ENCODE results near the gene EGR4.

Gene EGR4

GRCh38 chr2:73293534-73294171, at the start of gene EGR4:
EGR4 (minus strand) TSS chr2:73293548; CDS start chr2:73293317, 231 bp downstream.
- peak; percentile 78 for DNase-seq

GRCh38 chr2:73341039-73341438, 47.7 kb upstream of the EGR4 start:
- DNase-seq, result no peak

GRCh38 chr2:73339201-73339600, 45.9 kb upstream of the EGR4 start:
- DNase-seq, result no peak

- peak; percentile 49 for DNase-seq
Measured at GRCh38 chr2:73337828-73338227, 44.5 kb upstream of the EGR4 start.

GRCh38 chr2:73334620-73335019, 41.3 kb upstream of the EGR4 start:
- DNase-seq, result no peak

- no peak for DNase-seq
Measured at GRCh38 chr2:73334045-73334444, 40.7 kb upstream of the EGR4 start.

GRCh38 chr2:73333564-73333963, 40.2 kb upstream of the EGR4 start:
- DNase-seq, result no peak

- DNase-seq, result no peak
Measured at GRCh38 chr2:73324126-73324725, 30.9 kb upstream of the EGR4 start.

- no peak for DNase-seq
Measured at GRCh38 chr2:73323551-73323950, 30.2 kb upstream of the EGR4 start.

- no peak for DNase-seq
Measured at GRCh38 chr2:73314441-73314840, 21.1 kb upstream of the EGR4 start.

- no peak for DNase-seq
Measured at GRCh38 chr2:73307720-73308119, 14.4 kb upstream of the EGR4 start.

- DNase-seq, result no peak
Measured at GRCh38 chr2:73301636-73302035, 8.3 kb upstream of the EGR4 start.

- no peak for DNase-seq
Measured at GRCh38 chr2:73300926-73301325, 7.6 kb upstream of the EGR4 start.

GRCh38 chr2:73297586-73297985, 4.2 kb upstream of the EGR4 start:
- no peak for DNase-seq

- no peak for DNase-seq
Measured at GRCh38 chr2:73297151-73297559, 3.8 kb upstream of the EGR4 start.

- no peak for DNase-seq
Measured at GRCh38 chr2:73295751-73296400, 2.5 kb upstream of the EGR4 start.

GRCh38 chr2:73294239-73294638, 891 bp upstream of the EGR4 start:
- no peak for DNase-seq

- no peak for DNase-seq
Measured at GRCh38 chr2:73292906-73293533, 328 bp downstream of the EGR4 start.

- DNase-seq, result no peak
Measured at GRCh38 chr2:73292316-73292905, 937 bp downstream of the EGR4 start.

- no peak for DNase-seq
Measured at GRCh38 chr2:73291461-73292315, 1.7 kb downstream of the EGR4 start.

GRCh38 chr2:73291093-73291460, 2.3 kb downstream of the EGR4 start:
- peak; percentile 64 for DNase-seq

GRCh38 chr2:73290049-73290839, 3.1 kb downstream of the EGR4 start:
- peak; percentile 52 for DNase-seq
